Gastrocnemius medialis (tissue), 4 donors: ENCODE data around the gene FAM240B. TPM values are rescaled to one million over a fixed set of nuclear protein-coding genes. Genes with fewer than 3 reads are reported as not detected.

Experiments
- ATAC-seq, 2 donors: fragments of 150-250 bp; one replicate each; pipeline ENCODE4 v1.9.1; 2016
- DNase-seq, 2 donors: peaks; one replicate each; pipeline ENCODE4 v3.0.0-alpha.2; 2019
- H3K27ac ChIP-seq, 4 donors: fragments of 200-600 bp; sonication (generic); 1 replicate in 1 of 4; 2 replicates in 3 of 4; pipeline ENCODE4 v1.5.1; 2016 to 2018; ENCODE audit warnings: mild to moderate bottlenecking in 2 of 4, moderate library complexity in 1 of 4
- H3K27me3 ChIP-seq, 3 donors: fragments of 200-600 bp; sonication (generic) in 2 of 3; 1 replicate in 1 of 3; 2 replicates in 2 of 3; pipeline versions ENCODE4 v1.5.1 to v1.6.0; 2016 to 2019; ENCODE audit warnings: mild to moderate bottlenecking in 1 of 3, moderate library complexity in 1 of 3
- H3K36me3 ChIP-seq, 2 donors: fragments of 200-600 bp; sonication (generic) in 1 of 2; one replicate each; pipeline ENCODE4 v1.5.1; 2017 to 2018
- H3K4me1 ChIP-seq, 2 donors: fragments of 200-600 bp; sonication (generic) in 1 of 2; one replicate each; pipeline ENCODE4 v1.5.1; 2016 to 2017; ENCODE audit warnings: mild to moderate bottlenecking in 2 of 2
- H3K4me3 ChIP-seq, 4 donors: fragments of 200-600 bp; sonication (generic) in 3 of 4; 1 replicate in 1 of 4; 2 replicates in 3 of 4; pipeline ENCODE4 v1.5.1; 2016 to 2019; ENCODE audit warnings: mild to moderate bottlenecking in 2 of 4
- H3K9me3 ChIP-seq, 3 donors: fragments of 200-600 bp; sonication (generic) in 2 of 3; 1 replicate in 1 of 3; 2 replicates in 2 of 3; pipeline ENCODE4 v1.5.1; 2016 to 2019
- CTCF ChIP-seq, 5 experiments: fragments of 450-650 bp in 3 of 5; fragments of 200-600 bp in 2 of 5; sonication (generic) in 2 of 5; IDR thresholded peaks in 4 of 5; conservative IDR thresholded peaks in 1 of 5; 1 replicate in 4 of 5; 2 replicates in 1 of 5; pipeline ENCODE4 v1.5.1; 2016 to 2019; ENCODE audit warnings: antibody characterized with exemption in 5 of 5, mild to moderate bottlenecking in 3 of 5, moderate library complexity in 3 of 5
- POLR2A ChIP-seq, 2 donors: fragments of 450-650 bp; IDR thresholded peaks; one replicate each; pipeline ENCODE4 v1.6.1; 2017; ENCODE audit warnings: antibody characterized with exemption in 2 of 2, mild to moderate bottlenecking in 2 of 2, moderate library complexity in 2 of 2
- in situ Hi-C, 4 donors: fragments of 200-750 bp; cut with MboI; loops; one replicate each; pipeline versions ENCODE4 v1.15.0 to v1.8.0; 2017; ENCODE audit warnings: low sequenced_read_pairs in 4 of 4
- intact Hi-C: fragments of 100-400 bp; cut with DNase I; formaldehyde crosslinking; loops from one replicate; pipeline ENCODE4 v1.15.1; 2023; ENCODE audit warnings: low total_unique reads
- total RNA-seq, 4 donors: library from RNA; depleted of rRNA; stranded (reverse); fragments of >200 nt; gene quantifications; one replicate each; pipeline versions ENCODE4 v1.1.0 to v1.2.3, GENCODE V29; 2016

The FAM240B gene
- total RNA-seq, 4 donors from 2014 or later = not detected

- DNase-seq = no peak
- H3K4me1 ChIP-seq = no peaks in the 10 kb centered on the region
- H3K36me3 ChIP-seq = no peaks in the 10 kb centered on the region
- H3K9me3 ChIP-seq = no peaks in the 10 kb centered on the region
- no peak overlapping the region for H3K4me3 ChIP-seq
- ATAC-seq = no peak
- TF ChIP-seq CTCF (IDR thresholded peaks at IDR 0.05 in 4 of 5, conservative IDR thresholded peaks at IDR 0.05 in 1 of 5) = no peak
- no peak for TF ChIP-seq POLR2A (IDR thresholded peaks at IDR 0.05)
- no peaks in the 10 kb centered on the region for H3K27me3 ChIP-seq
- H3K27ac ChIP-seq = no peak overlapping the region
- intact Hi-C loops = no loop called here
- in situ Hi-C loops = no loop called here
These were observed 11.9 kb downstream of the FAM240B start for GRCh38 chr9:38707885-38708637.

- TF ChIP-seq CTCF (IDR thresholded peaks at IDR 0.05 in 4 of 5, conservative IDR thresholded peaks at IDR 0.05 in 1 of 5) (no peak), POLR2A (IDR thresholded peaks at IDR 0.05) (no peak)
- ATAC-seq (no peak), DNase-seq (no peak)
- intact Hi-C loops (no loop called here), in situ Hi-C loops (no loop called here)
- no peak overlapping the region for H3K27ac ChIP-seq
- H3K4me1 ChIP-seq = no peaks in the 10 kb centered on the region
- H3K4me3 ChIP-seq = no peak overlapping the region
- H3K9me3 ChIP-seq = no peaks in the 10 kb centered on the region
- no peaks in the 10 kb centered on the region for H3K27me3 ChIP-seq
- no peaks in the 10 kb centered on the region for H3K36me3 ChIP-seq
These were observed 13.4 kb downstream of the FAM240B start for GRCh38 chr9:38706493-38706892.

GRCh38 chr9:38705917-38706316 lies 14.0 kb downstream of the FAM240B start:
- Histone ChIP-seq H3K36me3 (no peaks in the 10 kb centered on the region), H3K27me3 (no peaks in the 10 kb centered on the region), H3K27ac (no peak overlapping the region), H3K4me3 (no peak overlapping the region), H3K4me1 (no peaks in the 10 kb centered on the region), H3K9me3 (no peaks in the 10 kb centered on the region)
- no peak for DNase-seq
- in situ Hi-C loops = no loop called here
- no peak for ATAC-seq
- TF ChIP-seq POLR2A (IDR thresholded peaks at IDR 0.05) (no peak), CTCF (IDR thresholded peaks at IDR 0.05 in 4 of 5, conservative IDR thresholded peaks at IDR 0.05 in 1 of 5) (no peak)
- intact Hi-C loops = no loop called here

- Histone ChIP-seq H3K36me3 (no peaks in the 10 kb centered on the region), H3K9me3 (no peaks in the 10 kb centered on the region), H3K4me3 (no peak overlapping the region), H3K4me1 (no peaks in the 10 kb centered on the region), H3K27ac (no peak overlapping the region), H3K27me3 (no peaks in the 10 kb centered on the region)
- ATAC-seq = no peak
- TF ChIP-seq POLR2A (IDR thresholded peaks at IDR 0.05) (no peak), CTCF (IDR thresholded peaks at IDR 0.05 in 4 of 5, conservative IDR thresholded peaks at IDR 0.05 in 1 of 5) (no peak)
- in situ Hi-C loops (no loop called here), intact Hi-C loops (no loop called here)
- no peak for DNase-seq
These were observed 19.2 kb downstream of the FAM240B start for GRCh38 chr9:38700695-38701094.

GRCh38 chr9:38699337-38699736 lies 20.6 kb downstream of the FAM240B start:
- H3K36me3 ChIP-seq = no peaks in the 10 kb centered on the region
- TF ChIP-seq POLR2A (IDR thresholded peaks at IDR 0.05) (no peak), CTCF (IDR thresholded peaks at IDR 0.05 in 4 of 5, conservative IDR thresholded peaks at IDR 0.05 in 1 of 5) (no peak)
- intact Hi-C loops = no loop called here
- in situ Hi-C loops = no loop called here
- no peaks in the 10 kb centered on the region for H3K9me3 ChIP-seq
- no peak overlapping the region for H3K27ac ChIP-seq
- no peak overlapping the region for H3K4me3 ChIP-seq
- ATAC-seq (no peak), DNase-seq (no peak)
- H3K4me1 ChIP-seq = no peaks in the 10 kb centered on the region
- no peaks in the 10 kb centered on the region for H3K27me3 ChIP-seq
